HG03196 (cell line): Measurements from ENCODE around the gene ZSCAN29.
"Not testable (repeated sequence)": the region's sequence is repeated elsewhere in the genome, so short reads cannot be mapped to it uniquely, and the experiment has no call there.

Source experiments
- ATAC-seq: cut with Tn5 transposase; IDR thresholded peaks from one replicate; pipeline ENCODE4 v1.9.1; 2021; ENCODE audit not compliant: unreplicated experiment

Gene ZSCAN29

GRCh38 chr15:43370975-43371974 is at the start of gene ZSCAN29, which contains the start of gene TUBGCP4:
Gene ZSCAN29 (minus strand): TSS chr15:43371043. CDS start chr15:43369913, 1,130 bp downstream.
Gene TUBGCP4 (plus strand): TSS chr15:43371101. CDS start chr15:43371355, 254 bp downstream.
- peak; percentile 54 for ATAC-seq

- ATAC-seq = no peak
Observed at GRCh38 chr15:43420435-43420834, 49.6 kb upstream of the ZSCAN29 start.

GRCh38 chr15:43414196-43414595 is 43.4 kb upstream of the ZSCAN29 start:
- no peak for ATAC-seq

- no peak for ATAC-seq
Observed at GRCh38 chr15:43412096-43412495, 41.3 kb upstream of the ZSCAN29 start.

GRCh38 chr15:43410572-43411214 is 39.9 kb upstream of the ZSCAN29 start:
- ATAC-seq = no peak

GRCh38 chr15:43408789-43409188 is 37.9 kb upstream of the ZSCAN29 start:
- no peak for ATAC-seq

- no peak for ATAC-seq
Observed at GRCh38 chr15:43406808-43407207, 36.0 kb upstream of the ZSCAN29 start.

DNA sequence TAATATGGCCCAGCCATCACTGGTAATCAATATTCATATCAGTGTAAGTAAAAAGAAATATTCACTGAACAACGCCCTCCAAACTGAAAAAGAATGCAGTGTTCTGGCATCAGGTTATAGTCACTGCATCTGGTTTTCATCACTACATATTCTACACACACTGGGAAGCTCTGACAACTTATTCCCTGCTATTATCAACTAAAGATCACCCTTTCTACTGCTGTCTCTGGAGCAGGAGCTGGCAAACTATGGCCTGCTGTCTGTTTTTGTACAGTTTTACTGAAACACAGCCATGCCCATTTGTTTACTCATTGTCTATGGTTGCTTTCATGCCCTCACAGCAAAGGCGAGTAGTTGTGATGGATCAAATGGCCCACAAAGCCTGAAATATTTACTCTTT is 35.3 kb upstream of the ZSCAN29 start:
- ATAC-seq = no peak

- no peak for ATAC-seq
Observed at GRCh38 chr15:43404130-43404529, 33.3 kb upstream of the ZSCAN29 start.

DNA sequence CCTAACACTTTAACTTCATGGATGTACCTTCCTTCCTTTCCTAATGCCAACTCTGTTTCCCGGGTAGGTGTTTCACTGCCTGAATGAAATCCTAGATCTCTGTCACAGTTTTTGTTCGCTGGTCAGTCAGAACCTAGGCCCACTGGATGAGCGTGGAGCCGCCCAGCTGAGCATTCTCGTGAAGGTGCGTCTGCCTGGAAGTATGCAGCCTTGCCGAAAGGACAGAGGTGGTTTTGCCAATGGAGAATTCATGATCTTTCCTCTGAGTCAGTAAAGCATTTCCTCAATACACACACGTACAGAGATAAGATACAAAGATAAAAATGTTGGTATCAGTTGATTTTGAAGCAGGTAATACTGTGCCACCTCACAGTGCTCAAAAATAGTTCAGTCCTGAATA is 32.8 kb upstream of the ZSCAN29 start:
- no peak for ATAC-seq

DNA sequence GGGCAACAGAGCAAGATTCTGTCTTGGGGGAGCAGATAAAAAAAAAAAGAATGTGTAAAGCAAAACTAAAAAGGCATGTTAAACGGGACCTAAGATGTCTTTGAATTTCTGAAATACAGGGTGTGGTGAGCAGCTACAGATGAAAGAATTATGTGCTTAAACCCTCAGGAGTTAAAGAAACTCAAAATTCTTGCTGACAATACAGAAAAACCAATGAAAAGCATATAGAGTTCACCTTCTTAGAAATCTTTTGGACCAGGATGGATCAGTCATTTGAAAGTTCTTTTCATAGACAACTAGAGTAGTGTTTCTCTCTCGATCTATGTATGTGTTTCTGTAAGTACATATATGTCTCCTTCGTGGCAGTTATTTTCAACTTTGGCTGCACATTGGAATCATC is 31.4 kb upstream of the ZSCAN29 start:
- ATAC-seq = no peak

DNA sequence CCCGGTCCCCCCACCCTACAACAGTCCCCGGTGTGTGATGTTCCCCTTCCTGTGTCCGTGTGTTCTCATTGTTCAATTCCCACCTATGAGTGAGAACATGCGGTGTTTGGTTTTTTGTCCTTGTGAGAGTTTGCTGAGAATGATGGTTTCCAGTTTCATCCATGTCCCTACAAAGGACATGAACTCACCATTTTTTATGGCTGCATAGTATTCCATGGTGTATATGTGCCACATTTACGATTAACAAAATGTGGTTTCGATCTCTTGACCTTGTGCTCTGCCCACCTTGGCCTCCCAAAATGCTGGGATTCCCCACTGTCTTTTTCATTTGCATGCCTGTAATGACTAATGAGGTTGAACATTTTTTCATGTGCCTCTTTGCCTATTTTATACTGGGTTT is 22.7 kb upstream of the ZSCAN29 start:
- ATAC-seq = not testable (repeated sequence)

- ATAC-seq = no peak
Observed at GRCh38 chr15:43390723-43391122, 19.9 kb upstream of the ZSCAN29 start.

DNA sequence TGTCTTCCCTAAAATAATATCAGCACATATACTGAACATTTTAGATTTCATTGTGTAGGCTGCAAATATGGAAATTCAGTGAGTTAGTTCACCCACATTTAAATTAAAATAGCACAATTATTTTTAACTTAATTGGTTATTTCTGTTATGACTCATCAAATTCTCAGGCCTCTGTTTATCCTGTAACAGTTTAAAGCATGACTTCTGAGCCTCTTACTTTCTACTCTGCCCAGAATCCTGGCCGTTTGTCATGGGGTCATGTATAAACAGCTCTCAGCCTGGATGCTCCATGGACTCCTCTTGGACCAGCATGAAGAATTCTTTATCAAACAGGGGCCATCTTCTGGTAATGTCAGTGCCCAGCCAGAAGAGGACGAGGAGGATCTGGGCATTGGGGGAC is 12.2 kb upstream of the ZSCAN29 start:
- no peak for ATAC-seq

DNA sequence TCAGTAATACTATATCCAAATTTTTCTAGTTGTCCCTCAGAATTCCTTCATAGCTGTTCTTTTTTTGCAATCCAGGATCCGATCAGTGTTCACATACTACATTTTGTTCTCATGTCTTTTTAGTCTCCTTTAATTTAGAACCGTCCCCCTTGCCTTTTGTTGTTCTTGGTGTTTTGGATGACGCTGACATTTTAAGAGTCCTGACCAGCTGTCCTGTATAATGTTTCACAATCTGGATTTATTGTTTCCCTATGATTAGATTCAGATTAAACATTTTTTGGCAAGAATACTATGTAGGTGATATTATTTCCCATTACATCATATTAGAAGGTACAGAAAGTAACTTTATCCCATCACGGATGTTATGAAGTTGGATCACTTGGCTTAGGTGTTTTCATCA is 11.5 kb upstream of the ZSCAN29 start:
- ATAC-seq = no peak

DNA sequence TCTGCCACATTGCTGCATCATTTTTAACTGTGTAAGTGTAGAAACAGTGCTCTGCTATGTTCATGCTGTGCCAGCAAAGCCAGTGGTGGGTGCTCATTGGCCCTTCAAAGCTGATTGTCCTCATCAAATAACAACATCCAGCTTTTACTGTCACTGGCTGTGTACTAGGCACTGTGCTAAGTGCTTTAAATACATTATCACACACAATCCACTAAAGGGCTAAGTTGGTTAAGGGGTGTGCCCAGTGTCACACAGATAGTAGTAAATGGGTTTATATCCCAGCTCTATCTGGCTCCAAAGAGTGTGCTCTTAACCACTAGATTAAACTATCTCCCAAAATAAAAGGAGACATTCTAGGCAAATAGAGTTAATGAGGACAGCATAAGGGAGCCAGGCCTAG is 7.8 kb upstream of the ZSCAN29 start:
- ATAC-seq = no peak

DNA sequence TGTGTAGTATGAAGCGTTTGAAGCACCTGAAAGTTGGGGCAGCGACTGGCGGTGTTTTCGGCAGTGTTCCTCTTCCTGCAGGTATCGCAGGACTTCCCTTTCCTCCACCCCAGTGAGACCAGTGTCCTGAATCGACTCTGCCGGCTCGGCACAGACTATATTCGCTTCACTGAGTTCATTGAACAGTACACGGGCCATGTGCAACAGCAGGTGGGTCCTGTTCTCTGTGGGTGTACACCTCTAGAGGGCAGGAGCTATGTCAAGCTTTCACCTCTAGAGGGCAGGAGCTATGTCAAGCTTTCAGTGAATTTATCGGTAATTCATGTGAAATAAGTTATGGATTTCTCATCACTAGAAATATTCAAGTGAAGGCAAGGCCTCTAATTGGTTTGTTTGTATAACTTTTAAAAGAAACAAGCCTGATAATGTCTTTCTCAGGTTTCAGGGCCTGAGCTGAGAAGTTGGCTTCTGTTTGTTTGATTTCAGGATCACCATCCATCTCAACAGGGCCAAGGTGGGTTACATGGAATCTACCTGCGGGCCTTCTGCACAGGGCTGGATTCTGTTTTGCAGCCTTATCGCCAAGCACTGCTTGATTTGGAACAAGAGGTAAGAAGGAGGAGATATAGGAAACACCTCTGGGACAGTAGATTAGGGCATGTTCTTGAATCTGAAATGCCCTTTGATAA is 5.3 kb upstream of the ZSCAN29 start:
- no peak for ATAC-seq

DNA sequence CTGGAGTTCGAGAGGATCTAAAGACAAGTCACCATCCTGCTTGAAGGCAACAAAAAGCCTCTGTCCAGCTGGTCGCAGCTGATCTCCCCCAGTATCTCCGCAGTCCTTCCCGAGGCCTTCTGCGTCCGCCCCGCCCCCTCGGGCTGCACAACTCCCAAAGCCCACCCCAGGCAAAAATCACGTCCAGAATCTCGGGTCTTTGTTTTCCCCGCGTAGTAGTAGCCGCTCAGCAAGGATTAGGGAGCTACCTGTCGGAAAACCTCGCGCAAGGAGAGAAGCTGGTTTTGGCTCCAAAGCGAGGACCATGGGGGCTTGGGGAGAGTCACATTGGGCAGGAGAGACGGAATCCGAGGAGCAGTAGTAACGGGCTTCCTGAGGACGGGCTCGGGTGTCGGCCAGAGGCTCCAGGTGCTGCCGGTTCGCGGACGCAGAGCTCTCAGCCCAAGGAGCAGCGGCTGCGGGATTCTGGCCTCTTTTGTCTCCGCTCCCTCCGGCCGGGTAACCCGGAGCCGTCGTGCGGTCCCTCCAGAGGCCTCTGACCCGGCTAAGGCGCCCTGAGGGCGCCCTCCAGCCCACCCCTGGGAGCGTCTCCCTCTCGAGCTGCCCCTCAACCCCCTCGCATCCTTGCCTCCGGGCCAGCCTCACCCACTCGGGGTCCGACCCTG is 401 bp downstream of the ZSCAN29 start:
- ATAC-seq = no peak

DNA sequence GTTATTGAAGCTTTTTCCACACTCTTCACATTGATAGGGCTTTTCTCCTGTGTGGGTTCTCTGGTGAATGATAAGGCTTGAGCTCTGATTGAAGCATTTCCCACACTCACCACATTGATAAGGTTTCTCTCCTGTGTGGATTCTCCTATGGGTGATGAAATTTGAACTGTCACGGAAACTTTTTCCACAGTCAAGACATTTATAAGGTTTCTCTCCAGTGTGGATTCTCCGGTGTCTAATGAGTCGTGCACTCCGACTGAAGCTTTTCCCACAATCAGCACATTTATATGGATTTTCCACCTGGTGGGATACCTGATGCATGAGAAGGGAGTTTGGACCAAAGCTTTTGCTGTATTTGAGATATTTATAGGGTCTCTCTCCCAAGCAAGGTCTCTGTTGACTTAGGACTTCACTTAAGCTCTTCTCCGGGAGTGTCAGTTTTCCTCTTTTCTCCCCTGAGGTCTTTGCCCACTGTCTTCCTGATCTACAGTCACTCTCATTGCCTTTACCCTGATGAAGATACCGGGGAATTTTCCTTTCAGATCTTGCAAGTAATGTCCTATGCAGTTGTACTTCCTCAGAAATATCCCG is 9.4 kb downstream of the ZSCAN29 start:
- ATAC-seq = no peak

DNA sequence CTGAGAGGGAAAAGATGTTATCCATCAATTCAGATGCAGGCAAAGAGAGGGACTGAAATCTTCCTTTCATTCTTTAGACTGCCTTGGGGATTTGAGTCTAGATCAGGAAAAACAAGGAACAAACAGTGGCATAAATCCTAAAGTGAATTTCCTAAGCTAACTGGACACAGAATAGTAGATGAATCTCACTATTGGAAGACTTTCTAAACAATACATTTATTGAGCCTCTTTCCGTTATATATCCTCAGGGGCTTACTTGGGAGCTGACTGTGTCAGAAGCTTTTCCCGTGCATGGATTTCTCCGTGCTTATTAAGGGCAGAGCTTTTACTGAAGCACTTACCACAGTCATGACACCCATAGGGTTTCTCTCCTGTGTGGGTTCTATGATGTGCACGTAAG is 10.0 kb downstream of the ZSCAN29 start:
- ATAC-seq = no peak
